ENCODE results near the gene DCAF5.
A peak's percentile ranks its signal among the peaks of the same experiment; 100 is the strongest.

DCAF5 gene

DNA sequence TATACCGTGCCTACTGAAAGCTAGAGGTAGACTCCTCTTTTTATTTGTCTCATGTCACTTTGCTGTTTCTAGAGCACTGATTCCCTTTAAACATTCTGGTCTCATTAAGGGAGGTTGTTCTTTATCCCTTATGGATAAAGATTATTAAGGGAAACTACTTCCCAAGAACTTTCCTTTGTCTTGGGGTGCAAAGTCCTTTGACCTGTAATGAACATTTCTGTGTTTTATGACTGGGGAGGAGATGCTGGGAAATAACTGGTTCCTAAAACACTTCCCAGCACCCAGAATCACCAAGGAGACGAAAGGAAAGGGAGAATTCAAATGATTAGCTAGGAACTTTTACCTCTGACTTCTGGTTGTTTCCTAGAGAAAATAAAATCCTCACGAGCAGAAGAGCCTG lies 110.6 kb downstream of the DCAF5 start:
- Histone ChIP-seq H4K91ac (ENCODE audit: low read depth, low read length, poor library complexity) (no peak overlapping the region), H3K4me1 (ENCODE audit: control insufficient read depth in 2 of 2, insufficient read depth in 1 of 2, low read depth in 1 of 2, low read length in 2 of 2) (peaks cover 11 to 18% of the 10 kb centered on the region in 2 donors), H4K8ac (ENCODE audit: low read depth, low read length) (no peak overlapping the region), H3K9me3 (replicated peaks in 1 of 2; ENCODE audit: control insufficient read depth in 2 of 2, insufficient read depth in 1 of 2, low read depth in 1 of 2, low read length in 2 of 2) (no peaks in the 10 kb centered on the region), H3K27ac (replicated peaks; ENCODE audit: low read length) (no peak overlapping the region), H3K14ac (ENCODE audit: low read length) (no peak overlapping the region), H2AK5ac (ENCODE audit: low read depth, low read length) (no peak overlapping the region), H3K18ac (ENCODE audit: low read length) (no peak overlapping the region), H2BK5ac (ENCODE audit: low read length) (no peak overlapping the region), H3K4me3 (ENCODE audit: low read length in 2 of 2) (no peak overlapping the region), H3K27me3 (ENCODE audit: control insufficient read depth in 3 of 3, insufficient read depth in 3 of 3, low read depth in 1 of 3, low read length in 3 of 3) (no peaks in the 10 kb centered on the region), H3K23ac (ENCODE audit: low read depth, low read length, poor library complexity) (no peak overlapping the region), H3K4me2 (ENCODE audit: insufficient read depth, low read length, poor library complexity, severe bottlenecking) (no peak overlapping the region), H2BK15ac (ENCODE audit: low read length) (no peak overlapping the region), H2BK12ac (ENCODE audit: low read length) (no peak overlapping the region), H2AFZ (ENCODE audit: low read length) (no peak overlapping the region), H3K36me3 (replicated peaks in 1 of 2; ENCODE audit: control insufficient read depth in 2 of 2, insufficient read depth in 2 of 2, low read length in 2 of 2) (no peaks in the 10 kb centered on the region), H3K79me1 (ENCODE audit: low read depth, low read length) (no peaks in the 10 kb centered on the region), H3K9ac (ENCODE audit: low read depth, low read length, poor library complexity) (no peak overlapping the region), H2BK120ac (ENCODE audit: low read depth, low read length) (no peak overlapping the region), H3K4ac (ENCODE audit: low read length) (no peak overlapping the region)
- no peak for DNase-seq (ENCODE audit: low spot score)
- no CpG with 5 or more reads among the region's 3 CpGs for WGBS, 2 donors (ENCODE audit: extremely low coverage in 2 of 2, insufficient read length in 2 of 2, insufficient replicate concordance in 1 of 2)

GRCh38 chr14:69041783-69042182 lies 111.1 kb downstream of the DCAF5 start:
- H3K9me3 ChIP-seq (replicated peaks in 1 of 2; ENCODE audit: control insufficient read depth in 2 of 2, insufficient read depth in 1 of 2, low read depth in 1 of 2, low read length in 2 of 2) = no peaks in the 10 kb centered on the region
- H2BK15ac ChIP-seq (ENCODE audit: low read length) = no peak overlapping the region
- no peaks in the 10 kb centered on the region for H3K79me1 ChIP-seq (ENCODE audit: low read depth, low read length)
- no peak overlapping the region for H2AK5ac ChIP-seq (ENCODE audit: low read depth, low read length)
- no peak overlapping the region for H2AFZ ChIP-seq (ENCODE audit: low read length)
- DNase-seq (ENCODE audit: low spot score) = no peak
- no peak overlapping the region for H3K23ac ChIP-seq (ENCODE audit: low read depth, low read length, poor library complexity)
- H3K36me3 ChIP-seq (replicated peaks in 1 of 2; ENCODE audit: control insufficient read depth in 2 of 2, insufficient read depth in 2 of 2, low read length in 2 of 2) = no peaks in the 10 kb centered on the region
- H3K27me3 ChIP-seq (ENCODE audit: control insufficient read depth in 3 of 3, insufficient read depth in 3 of 3, low read depth in 1 of 3, low read length in 3 of 3) = no peaks in the 10 kb centered on the region
- H3K4ac ChIP-seq (ENCODE audit: low read length) = no peak overlapping the region
- no peak overlapping the region for H3K4me3 ChIP-seq (ENCODE audit: low read length in 2 of 2)
- H3K27ac ChIP-seq (replicated peaks; ENCODE audit: low read length) = no peak overlapping the region
- H3K4me2 ChIP-seq (ENCODE audit: insufficient read depth, low read length, poor library complexity, severe bottlenecking) = no peak overlapping the region
- no peak overlapping the region for H2BK120ac ChIP-seq (ENCODE audit: low read depth, low read length)
- no peak overlapping the region for H3K14ac ChIP-seq (ENCODE audit: low read length)
- no peak overlapping the region for H4K8ac ChIP-seq (ENCODE audit: low read depth, low read length)
- no peak overlapping the region for H2BK5ac ChIP-seq (ENCODE audit: low read length)
- H2BK12ac ChIP-seq (ENCODE audit: low read length) = no peak overlapping the region
- peaks cover 14 to 23% of the 10 kb centered on the region in 2 donors for H3K4me1 ChIP-seq (ENCODE audit: control insufficient read depth in 2 of 2, insufficient read depth in 1 of 2, low read depth in 1 of 2, low read length in 2 of 2)
- peak overlapping the region; percentile 29 for H3K18ac ChIP-seq (ENCODE audit: low read length)
- H4K91ac ChIP-seq (ENCODE audit: low read depth, low read length, poor library complexity) = no peak overlapping the region
- no CpG with 5 or more reads among the region's 7 CpGs for WGBS, 2 donors (ENCODE audit: extremely low coverage in 2 of 2, insufficient read length in 2 of 2, insufficient replicate concordance in 1 of 2)
- H3K9ac ChIP-seq (ENCODE audit: low read depth, low read length, poor library complexity) = no peak overlapping the region

- H2BK12ac ChIP-seq (ENCODE audit: low read length) = no peak overlapping the region
- H2BK15ac ChIP-seq (ENCODE audit: low read length) = no peak overlapping the region
- H3K4me3 ChIP-seq (ENCODE audit: low read length in 2 of 2) = no peak overlapping the region
- H3K14ac ChIP-seq (ENCODE audit: low read length) = no peak overlapping the region
- no peak overlapping the region for H2BK5ac ChIP-seq (ENCODE audit: low read length)
- no peak overlapping the region for H3K9ac ChIP-seq (ENCODE audit: low read depth, low read length, poor library complexity)
- H3K4ac ChIP-seq (ENCODE audit: low read length) = no peak overlapping the region
- no peaks in the 10 kb centered on the region for H3K79me1 ChIP-seq (ENCODE audit: low read depth, low read length)
- H3K4me1 ChIP-seq (ENCODE audit: control insufficient read depth in 2 of 2, insufficient read depth in 1 of 2, low read depth in 1 of 2, low read length in 2 of 2) = peaks cover 9 to 19% of the 10 kb centered on the region in 2 donors
- H3K23ac ChIP-seq (ENCODE audit: low read depth, low read length, poor library complexity) = no peak overlapping the region
- no peak overlapping the region for H3K27ac ChIP-seq (replicated peaks; ENCODE audit: low read length)
- H3K18ac ChIP-seq (ENCODE audit: low read length) = no peak overlapping the region
- H2AK5ac ChIP-seq (ENCODE audit: low read depth, low read length) = no peak overlapping the region
- no peaks in the 10 kb centered on the region for H3K9me3 ChIP-seq (replicated peaks in 1 of 2; ENCODE audit: control insufficient read depth in 2 of 2, insufficient read depth in 1 of 2, low read depth in 1 of 2, low read length in 2 of 2)
- H2BK120ac ChIP-seq (ENCODE audit: low read depth, low read length) = no peak overlapping the region
- DNase-seq (ENCODE audit: low spot score) = no peak
- WGBS, 2 donors (ENCODE audit: extremely low coverage in 2 of 2, insufficient read length in 2 of 2, insufficient replicate concordance in 1 of 2) = no CpG with 5 or more reads among the region's 2 CpGs
- H4K91ac ChIP-seq (ENCODE audit: low read depth, low read length, poor library complexity) = no peak overlapping the region
- no peak overlapping the region for H4K8ac ChIP-seq (ENCODE audit: low read depth, low read length)
- H2AFZ ChIP-seq (ENCODE audit: low read length) = no peak overlapping the region
- H3K36me3 ChIP-seq (replicated peaks in 1 of 2; ENCODE audit: control insufficient read depth in 2 of 2, insufficient read depth in 2 of 2, low read length in 2 of 2) = no peaks in the 10 kb centered on the region
- H3K27me3 ChIP-seq (ENCODE audit: control insufficient read depth in 3 of 3, insufficient read depth in 3 of 3, low read depth in 1 of 3, low read length in 3 of 3) = no peaks in the 10 kb centered on the region
- no peak overlapping the region for H3K4me2 ChIP-seq (ENCODE audit: insufficient read depth, low read length, poor library complexity, severe bottlenecking)
Observed at GRCh38 chr14:69040353-69040752, 112.6 kb downstream of the DCAF5 start.

DNA sequence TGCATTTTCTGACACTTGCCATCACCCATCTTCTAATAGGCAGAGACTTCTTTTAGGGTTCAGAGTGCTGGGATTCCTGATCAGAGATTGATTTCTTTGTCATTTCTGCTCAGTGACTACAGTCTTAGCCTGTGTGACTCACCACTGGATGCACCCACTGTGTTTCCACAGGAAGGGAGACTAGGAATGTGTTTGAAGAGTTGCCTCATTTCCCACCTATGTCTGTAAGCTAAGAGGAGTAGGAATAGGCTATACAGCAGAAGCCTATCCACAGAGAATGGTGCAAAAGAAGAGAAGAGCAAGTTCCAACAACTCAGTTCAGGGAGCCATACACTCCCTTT lies 113.7 kb downstream of the DCAF5 start:
- no peaks in the 10 kb centered on the region for H3K79me1 ChIP-seq (ENCODE audit: low read depth, low read length)
- no peak overlapping the region for H2BK15ac ChIP-seq (ENCODE audit: low read length)
- H3K4me2 ChIP-seq (ENCODE audit: insufficient read depth, low read length, poor library complexity, severe bottlenecking) = no peak overlapping the region
- H3K23ac ChIP-seq (ENCODE audit: low read depth, low read length, poor library complexity) = no peak overlapping the region
- DNase-seq (ENCODE audit: low spot score) = no peak
- H2BK120ac ChIP-seq (ENCODE audit: low read depth, low read length) = no peak overlapping the region
- H3K27ac ChIP-seq (replicated peaks; ENCODE audit: low read length) = no peak overlapping the region
- peak overlapping the region; percentile 31 for H2AFZ ChIP-seq (ENCODE audit: low read length)
- H4K91ac ChIP-seq (ENCODE audit: low read depth, low read length, poor library complexity) = no peak overlapping the region
- H2AK5ac ChIP-seq (ENCODE audit: low read depth, low read length) = no peak overlapping the region
- H2BK12ac ChIP-seq (ENCODE audit: low read length) = no peak overlapping the region
- no peak overlapping the region for H3K18ac ChIP-seq (ENCODE audit: low read length)
- H3K4me3 ChIP-seq (ENCODE audit: low read length in 2 of 2) = no peak overlapping the region
- H2BK5ac ChIP-seq (ENCODE audit: low read length) = no peak overlapping the region
- H3K36me3 ChIP-seq (replicated peaks in 1 of 2; ENCODE audit: control insufficient read depth in 2 of 2, insufficient read depth in 2 of 2, low read length in 2 of 2) = no peaks in the 10 kb centered on the region
- H3K14ac ChIP-seq (ENCODE audit: low read length) = no peak overlapping the region
- H3K27me3 ChIP-seq (ENCODE audit: control insufficient read depth in 3 of 3, insufficient read depth in 3 of 3, low read depth in 1 of 3, low read length in 3 of 3) = no peaks in the 10 kb centered on the region
- peaks cover 12 to 19% of the 10 kb centered on the region in 2 donors for H3K4me1 ChIP-seq (ENCODE audit: control insufficient read depth in 2 of 2, insufficient read depth in 1 of 2, low read depth in 1 of 2, low read length in 2 of 2)
- no peak overlapping the region for H3K4ac ChIP-seq (ENCODE audit: low read length)
- H3K9me3 ChIP-seq (replicated peaks in 1 of 2; ENCODE audit: control insufficient read depth in 2 of 2, insufficient read depth in 1 of 2, low read depth in 1 of 2, low read length in 2 of 2) = no peaks in the 10 kb centered on the region
- H3K9ac ChIP-seq (ENCODE audit: low read depth, low read length, poor library complexity) = no peak overlapping the region
- no peak overlapping the region for H4K8ac ChIP-seq (ENCODE audit: low read depth, low read length)

Data from neuronal stem cell (in vitro differentiated cells).